Thyroid gland (tissue), 4 donors: ENCODE measurements around the gene INVS. TPM values are rescaled to one million over a fixed set of nuclear protein-coding genes. Genes with fewer than 3 reads are reported as not detected.
"Not testable (repeated sequence)": the region's sequence is repeated elsewhere in the genome, so short reads cannot be mapped to it uniquely, and the experiment has no call there.

Experiments
- DNase-seq, 2 donors: peaks; one replicate each; pipeline ENCODE4 v3.0.0-alpha.2; 2019
- H3K27ac ChIP-seq, 3 donors: fragments of 200-600 bp; sonication (generic); 1 replicate in 2 of 3; 2 replicates in 1 of 3; pipeline ENCODE4 v1.5.1; 2016 to 2019; ENCODE audit warnings: mild to moderate bottlenecking in 1 of 3, moderate library complexity in 1 of 3
- H3K27me3 ChIP-seq: fragments of 200-600 bp; sonication (generic); one replicate; pipeline ENCODE4 v1.5.1; 2019
- H3K36me3 ChIP-seq, 2 donors: fragments of 200-600 bp; sonication (generic); one replicate each; pipeline ENCODE4 v1.5.1; 2016 to 2019
- H3K4me1 ChIP-seq, 2 donors: fragments of 200-600 bp; sonication (generic); one replicate each; pipeline ENCODE4 v1.5.1; 2017 to 2019
- H3K4me3 ChIP-seq, 3 donors: fragments of 200-600 bp; sonication (generic); replicated peaks in 1 of 3; 1 replicate in 2 of 3; 2 replicates in 1 of 3; pipeline ENCODE4 v1.5.1; 2016; ENCODE audit warnings: mild to moderate bottlenecking in 1 of 3
- H3K9me3 ChIP-seq: fragments of 200-600 bp; sonication (generic); one replicate; pipeline ENCODE4 v1.5.1; 2017
- CTCF ChIP-seq, 6 experiments: fragments of 200-600 bp in 3 of 6; fragments of 450-650 bp in 3 of 6; sonication (generic) in 3 of 6; IDR thresholded peaks; one replicate each; pipeline ENCODE4 v1.5.1; 2016 to 2019; ENCODE audit warnings: antibody characterized with exemption in 6 of 6, mild to moderate bottlenecking in 2 of 6, inconsistent platforms in 1 of 6, moderate library complexity in 1 of 6
- POLR2A ChIP-seq, 2 donors: fragments of 450-650 bp; IDR thresholded peaks; one replicate each; pipeline ENCODE4 v1.6.1; 2017; ENCODE audit warnings: antibody characterized with exemption in 2 of 2, mild to moderate bottlenecking in 2 of 2, moderate library complexity in 1 of 2
- WGBS, 2 donors: methylation state at CpG; one replicate each; pipeline ENCODE4 v1.1.5; 2017; 5-methylcytosine and 5-hydroxymethylcytosine counted together
- intact Hi-C: fragments of 100-400 bp; cut with DNase I; formaldehyde crosslinking; loops from one replicate; pipeline ENCODE4 v1.15.1; 2023
- total RNA-seq, 4 donors: library from RNA; depleted of rRNA; stranded (reverse); fragments of >200 nt; gene quantifications; one replicate each; pipeline ENCODE4 v1.2.3, GENCODE V29; 2016

The INVS gene
- total RNA-seq, 4 donors from 2014 or later = 37.0 to 56.6 (median 45.6) TPM

DNA sequence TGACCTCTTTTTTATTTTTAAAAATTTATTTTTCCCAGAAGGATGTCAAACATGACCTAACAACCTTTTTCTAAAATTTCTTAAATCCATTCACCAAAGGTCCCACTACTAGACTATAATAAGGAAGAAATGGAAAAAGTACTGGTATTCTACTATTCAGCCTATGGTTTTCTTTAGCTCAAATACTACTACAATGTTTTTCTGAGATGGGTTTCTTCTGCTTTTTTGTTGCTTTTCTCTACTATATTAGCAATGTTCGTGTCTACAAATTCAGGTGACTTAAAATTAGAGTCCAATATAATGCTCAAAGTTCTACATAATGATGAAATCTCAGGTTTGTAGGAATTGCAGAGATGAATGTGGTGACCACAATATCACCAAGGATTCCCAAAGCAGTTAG, 8.2 kb upstream of the INVS start:
- Histone ChIP-seq H3K36me3 (no peaks in the 10 kb centered on the region), H3K4me3 (no peak overlapping the region), H3K27ac (no peak overlapping the region), H3K9me3 (no peaks in the 10 kb centered on the region), H3K4me1 (peaks cover 0 to 11% of the 10 kb centered on the region in 2 donors), H3K27me3 (no peaks in the 10 kb centered on the region)
- TF ChIP-seq CTCF (IDR thresholded peaks at IDR 0.05) (no peak), POLR2A (IDR thresholded peaks at IDR 0.05) (no peak)
- intact Hi-C loops = no loop called here
- 98 to 99% methylated on average over 1 of the region's 1 CpG for WGBS, 2 donors
- no peak for DNase-seq

DNA sequence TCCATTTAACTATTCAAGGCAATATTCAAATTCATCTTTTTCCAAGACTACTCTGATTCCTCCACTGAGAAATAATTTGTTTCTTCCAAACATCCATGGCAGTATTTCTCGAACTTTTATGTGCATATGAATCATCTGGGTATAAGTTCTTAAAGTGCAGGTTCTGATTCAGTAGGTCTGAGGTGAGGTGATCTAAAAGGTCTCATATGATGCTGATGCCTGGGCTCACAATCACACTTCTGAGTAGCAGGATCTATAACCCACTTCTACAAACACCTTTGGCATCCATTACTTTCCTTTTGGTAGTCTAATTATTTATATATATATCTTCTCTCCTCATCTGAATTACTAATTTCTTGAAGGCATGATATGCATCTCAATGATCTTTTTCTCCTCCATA, 7.4 kb upstream of the INVS start:
- WGBS, 2 donors = 80 to 89% methylated on average over 1 of the region's 1 CpG
- no peaks in the 10 kb centered on the region for H3K27me3 ChIP-seq
- H3K9me3 ChIP-seq = no peaks in the 10 kb centered on the region
- DNase-seq = no peak
- peaks cover 0 to 11% of the 10 kb centered on the region in 2 donors for H3K4me1 ChIP-seq
- H3K36me3 ChIP-seq = no peaks in the 10 kb centered on the region
- no peak for TF ChIP-seq POLR2A (IDR thresholded peaks at IDR 0.05)
- TF ChIP-seq CTCF (IDR thresholded peaks at IDR 0.05) = no peak
- intact Hi-C loops = no loop called here
- H3K27ac ChIP-seq = no peak overlapping the region
- no peak overlapping the region for H3K4me3 ChIP-seq

- DNase-seq = no peak
- 94 to 96% methylated on average over 1 of the region's 1 CpG for WGBS, 2 donors
- Histone ChIP-seq H3K4me1 (peaks cover 0 to 11% of the 10 kb centered on the region in 2 donors), H3K36me3 (no peaks in the 10 kb centered on the region), H3K4me3 (no peak overlapping the region), H3K9me3 (no peaks in the 10 kb centered on the region), H3K27me3 (no peaks in the 10 kb centered on the region), H3K27ac (no peak overlapping the region)
- intact Hi-C loops = no loop called here
- TF ChIP-seq CTCF (IDR thresholded peaks at IDR 0.05) (no peak), POLR2A (IDR thresholded peaks at IDR 0.05) (no peak)
Measured at GRCh38 chr9:100092066-100092465, 7.0 kb upstream of the INVS start.

- intact Hi-C loops, H3K27ac ChIP-seq, H3K36me3 ChIP-seq, H3K4me1 ChIP-seq, H3K27me3 ChIP-seq, H3K9me3 ChIP-seq, DNase-seq, H3K4me3 ChIP-seq: not testable (repeated sequence)
- 93 to 96% methylated on average over 2 of the region's 2 CpGs for WGBS, 2 donors
Measured at GRCh38 chr9:100094411-100094810, 4.6 kb upstream of the INVS start.

DNA sequence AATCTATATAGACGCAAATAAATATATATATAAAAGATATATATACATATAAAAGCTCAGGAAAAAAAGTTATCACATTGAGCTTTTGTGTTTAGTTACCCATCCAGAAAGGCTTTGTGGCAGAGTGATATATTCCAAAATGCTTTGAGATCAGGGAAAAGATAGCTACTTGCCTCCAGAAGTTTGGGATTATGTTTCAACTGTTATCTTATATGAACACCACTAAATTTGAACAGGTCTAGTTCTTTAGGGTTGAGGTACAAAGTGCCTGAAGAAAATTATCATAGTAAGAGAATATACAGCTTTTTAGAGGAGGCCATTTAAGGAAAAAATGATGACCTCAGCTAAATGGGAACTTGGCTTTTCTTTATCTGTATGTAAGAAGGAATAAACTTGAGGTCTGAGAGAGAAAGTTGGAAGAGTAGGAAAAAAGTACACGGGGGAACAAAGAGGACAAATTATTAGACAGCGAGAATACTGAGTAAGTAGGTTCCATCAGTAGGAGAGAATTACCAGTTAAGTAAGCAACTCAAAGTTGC, 2.6 kb upstream of the INVS start:
- no peak for TF ChIP-seq CTCF (IDR thresholded peaks at IDR 0.05)
- no peak for TF ChIP-seq POLR2A (IDR thresholded peaks at IDR 0.05)
- H3K36me3 ChIP-seq = no peaks in the 10 kb centered on the region
- no peak overlapping the region for H3K27ac ChIP-seq
- 78 to 79% methylated on average over 3 of the region's 3 CpGs for WGBS, 2 donors
- H3K4me1 ChIP-seq = peaks cover 8 to 15% of the 10 kb centered on the region in 2 donors
- intact Hi-C loops = loop anchor here (5.0 kb wide), 1 partner anchor 189 kb away; the partner anchor contains the start of gene STX17
- DNase-seq = no peak
- H3K27me3 ChIP-seq = no peaks in the 10 kb centered on the region
- H3K9me3 ChIP-seq = no peaks in the 10 kb centered on the region
- no peak overlapping the region for H3K4me3 ChIP-seq
